Activated CD8-positive, alpha-beta T cell treated with anti-CD3 and anti-CD28 coated beads for 36 hours (primary cell): ENCODE data around the gene RPL13A. TPM values are rescaled to one million over a fixed set of nuclear protein-coding genes. Genes with fewer than 3 reads are reported as not detected.

Source experiments
- ATAC-seq: fragments of 200-7000 bp; cut with Tn5 transposase; one replicate; pipeline ENCODE4 v1.10.0; 2021; ENCODE audit warnings: mild to moderate bottlenecking, moderate library complexity
- CTCF ChIA-PET: fragments of 350-600 bp; sonication (Branson Sonifier 250); formaldehyde crosslinking; loops from one replicate; lab custom pipeline; 2021; ENCODE audit warnings: antibody characterized with exemption; lab: Charles Lee
- POLR2A ChIA-PET: fragments of 350-600 bp; sonication (Branson Sonifier 250); formaldehyde crosslinking; loops from one replicate; lab custom pipeline; 2021; ENCODE audit warnings: antibody characterized with exemption; lab: Charles Lee
- DNase-seq: peaks from one replicate; pipeline ENCODE4 v3.0.0-alpha.2; 2020
- H3K27ac Mint-ChIP-seq: one replicate; pipeline ENCODE4 v1.8.0; 2021; ENCODE audit warnings: mild to moderate bottlenecking, mixed read lengths
- H3K27me3 Mint-ChIP-seq: one replicate; pipeline ENCODE4 v1.8.0; 2021; ENCODE audit warnings: mixed read lengths
- H3K36me3 Mint-ChIP-seq: one replicate; pipeline ENCODE4 v1.8.0; 2021; ENCODE audit warnings: low read depth, mixed read lengths
- H3K4me1 Mint-ChIP-seq: one replicate; pipeline ENCODE4 v1.8.0; 2021; ENCODE audit warnings: low read depth, mixed read lengths
- H3K4me3 Mint-ChIP-seq: one replicate; pipeline ENCODE4 v1.8.0; 2021; ENCODE audit warnings: mild to moderate bottlenecking, moderate library complexity, mixed read lengths
- H3K9me3 Mint-ChIP-seq: one replicate; pipeline ENCODE4 v1.8.0; 2021; ENCODE audit warnings: mixed read lengths
- intact Hi-C: fragments of 100-400 bp; cut with micrococcal nuclease; formaldehyde crosslinking; loops from one replicate; pipeline ENCODE4 v1.10.0; 2022
- microRNA-seq: library from miRNA; unstranded; fragments of <30 nt; microRNA quantifications from one replicate; pipeline ENCODE4 v1.2.0, GENCODE V29; 2022; ENCODE audit warnings: borderline microRNAs expressed, borderline replicate concordance
- total RNA-seq, 2 experiments: library from RNA; stranded (reverse); gene quantifications; one replicate each; pipeline ENCODE4 v1.2.3, GENCODE V29; 2021
- TF ChIP-seq, protein P1 (sequence below): fragments of 200-600 bp; IDR thresholded peaks from one replicate; pipeline ENCODE4 v1.8.0; 2022; ENCODE audit warnings: antibody characterized with exemption, mild to moderate bottlenecking

RPL13A gene
- total RNA-seq, 2 experiments from 2014 or later, result 4,285 to 4,329 TPM

DNA sequence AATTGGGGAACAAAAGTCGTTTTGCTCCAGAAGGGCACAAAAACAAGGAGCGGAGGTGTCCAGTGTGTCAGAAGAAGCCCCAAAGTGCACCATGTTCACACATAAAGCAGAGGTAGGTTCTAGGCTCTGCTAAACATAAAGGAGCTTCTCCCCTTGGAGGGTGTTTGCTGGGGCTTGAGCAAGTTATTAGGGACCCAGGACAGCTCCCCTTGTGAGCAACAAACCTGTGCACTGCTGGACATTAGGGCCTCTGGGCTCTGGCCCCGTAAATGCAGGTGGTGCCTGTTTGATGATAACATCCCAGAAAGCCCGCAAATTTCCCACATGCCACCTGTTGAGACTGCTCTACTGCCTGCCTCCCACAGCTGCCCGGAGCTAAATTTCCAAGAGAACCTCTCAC lies 51.2 kb downstream of the RPL13A start:
- Mint-ChIP-seq H3K4me1 (peaks cover 11% of the 10 kb centered on the region), H3K27me3 (no peaks in the 10 kb centered on the region), H3K36me3 (no peaks in the 10 kb centered on the region), H3K4me3 (no peak overlapping the region), H3K27ac (no peak overlapping the region), H3K9me3 (no peaks in the 10 kb centered on the region)
- ATAC-seq, result no peak
- CTCF ChIA-PET, result interaction anchor here (1.3 kb wide), 1 partner anchor 8 kb away, joined by 8 read pairs; no protein-coding TSS in a partner anchor
- intact Hi-C loops, result no loop called here
- TF ChIP-seq, protein P1, sequence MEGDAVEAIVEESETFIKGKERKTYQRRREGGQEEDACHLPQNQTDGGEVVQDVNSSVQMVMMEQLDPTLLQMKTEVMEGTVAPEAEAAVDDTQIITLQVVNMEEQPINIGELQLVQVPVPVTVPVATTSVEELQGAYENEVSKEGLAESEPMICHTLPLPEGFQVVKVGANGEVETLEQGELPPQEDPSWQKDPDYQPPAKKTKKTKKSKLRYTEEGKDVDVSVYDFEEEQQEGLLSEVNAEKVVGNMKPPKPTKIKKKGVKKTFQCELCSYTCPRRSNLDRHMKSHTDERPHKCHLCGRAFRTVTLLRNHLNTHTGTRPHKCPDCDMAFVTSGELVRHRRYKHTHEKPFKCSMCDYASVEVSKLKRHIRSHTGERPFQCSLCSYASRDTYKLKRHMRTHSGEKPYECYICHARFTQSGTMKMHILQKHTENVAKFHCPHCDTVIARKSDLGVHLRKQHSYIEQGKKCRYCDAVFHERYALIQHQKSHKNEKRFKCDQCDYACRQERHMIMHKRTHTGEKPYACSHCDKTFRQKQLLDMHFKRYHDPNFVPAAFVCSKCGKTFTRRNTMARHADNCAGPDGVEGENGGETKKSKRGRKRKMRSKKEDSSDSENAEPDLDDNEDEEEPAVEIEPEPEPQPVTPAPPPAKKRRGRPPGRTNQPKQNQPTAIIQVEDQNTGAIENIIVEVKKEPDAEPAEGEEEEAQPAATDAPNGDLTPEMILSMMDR, result no peak
- no peak for DNase-seq
- POLR2A ChIA-PET, result no interaction called here

DNA sequence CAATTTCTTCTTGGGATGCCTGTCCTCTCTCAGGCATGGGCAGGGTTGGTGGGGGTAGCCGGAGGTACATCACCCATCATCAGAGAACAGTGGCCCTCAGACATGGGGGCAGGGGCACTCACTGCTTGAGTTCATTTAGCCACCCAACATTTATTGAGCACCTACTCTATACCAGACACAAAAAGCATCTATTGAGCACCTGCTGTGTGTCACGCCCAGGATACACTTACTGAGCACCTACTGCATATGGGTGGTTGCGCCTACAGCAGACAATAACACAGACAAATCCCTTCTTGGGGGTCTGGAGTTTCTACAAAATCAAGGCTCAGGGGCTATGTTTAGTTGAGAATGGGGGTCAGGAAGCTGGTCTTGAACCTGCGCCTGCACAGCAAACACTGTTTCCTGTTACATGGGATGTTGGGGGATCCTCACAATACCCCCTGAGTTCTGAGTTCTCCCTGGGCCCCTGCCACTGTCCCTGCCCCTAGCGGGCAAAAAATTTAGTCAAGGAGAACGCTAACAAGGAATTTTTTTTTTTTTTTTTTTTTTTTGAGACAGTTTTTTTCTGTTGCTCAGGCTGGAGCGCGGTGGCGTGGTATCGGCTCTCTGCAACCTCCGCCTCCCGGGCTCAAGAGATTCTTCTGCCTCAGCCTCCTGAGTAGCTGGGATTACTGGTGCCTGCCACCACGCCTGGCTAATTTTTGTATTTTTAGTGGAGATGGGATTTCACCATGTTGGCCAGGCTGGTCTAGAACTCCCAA lies 52.0 kb downstream of the RPL13A start:
- ChIA-PET POLR2A (interaction anchor here (0.5 kb wide), 1 partner anchor 10 kb away, joined by 3 read pairs; no protein-coding TSS in a partner anchor), CTCF (interaction anchor here (1.3 to 1.6 kb wide), 2 partner anchors 8 to 31 kb away, joined by 6 to 8 read pairs; no protein-coding TSS in a partner anchor)
- no peaks in the 10 kb centered on the region for H3K27me3 Mint-ChIP-seq
- no peaks in the 10 kb centered on the region for H3K36me3 Mint-ChIP-seq
- H3K4me1 Mint-ChIP-seq, result peaks cover 10% of the 10 kb centered on the region
- intact Hi-C loops, result no loop called here
- no peak overlapping the region for H3K27ac Mint-ChIP-seq
- DNase-seq, result no peak
- no peak overlapping the region for H3K4me3 Mint-ChIP-seq
- TF ChIP-seq, protein P1, result no peak
- no peak for ATAC-seq
- no peaks in the 10 kb centered on the region for H3K9me3 Mint-ChIP-seq

Small RNA genes within 50 kb of the gene (microRNA-seq; reads per million reads assigned to microRNA genes)
- gene MIR150, result 10,636 reads per million, percentile 98 among the genes with 10 or more reads in this experiment

Other genes starting within 250 kb of the RPL13A start
- gene SLC6A16, start 162.4 kb upstream of the RPL13A start, total RNA-seq, result 1 to 10 TPM in 1 of 2 experiments, under 1 TPM in 1; 0.61 to 1.1 TPM
- 100 to 1,000 TPM; 131 to 137 TPM for gene CD37, start 152.2 kb upstream of the RPL13A start, total RNA-seq
- gene TEAD2, start 125.2 kb upstream of the RPL13A start, total RNA-seq, result not detected
- not detected for gene DKKL1, start 123.7 kb upstream of the RPL13A start, total RNA-seq
- under 1 TPM in 1 of 2 experiments, not detected in 1; 0.95 TPM for gene KASH5, start 99.4 kb upstream of the RPL13A start, total RNA-seq
- gene PTH2, start 64.2 kb upstream of the RPL13A start, total RNA-seq, result not detected
- gene GFY, start 62.2 kb upstream of the RPL13A start, total RNA-seq, result not detected
- gene SLC17A7, start 46.1 kb upstream of the RPL13A start, total RNA-seq, result under 1 TPM in 1 of 2 experiments, not detected in 1; 0.23 TPM
- 100 to 1,000 TPM; 124 to 126 TPM for gene PIH1D1, start 35.8 kb upstream of the RPL13A start, total RNA-seq
- 10 to 100 TPM; 24.6 to 24.8 TPM for gene ALDH16A1, start 34.4 kb upstream of the RPL13A start, total RNA-seq
- 10 to 100 TPM; 57.7 to 61.2 TPM for gene FLT3LG, start 13.4 kb upstream of the RPL13A start, total RNA-seq
- 1,000 to 10,000 TPM; 3,251 to 3,427 TPM for gene RPS11, start 8.8 kb downstream of the RPL13A start, total RNA-seq
- gene FCGRT, start 25.1 kb downstream of the RPL13A start, total RNA-seq, result 10 to 100 TPM; 13.1 to 13.6 TPM
- gene RCN3, start 40.4 kb downstream of the RPL13A start, total RNA-seq, result 1 to 10 TPM; 4.2 to 5.9 TPM
- 10 to 100 TPM; 75.6 to 79.4 TPM for gene NOSIP, start 92.9 kb downstream of the RPL13A start, total RNA-seq
- 1 to 10 TPM; 1.5 TPM for gene PRRG2, start 93.7 kb downstream of the RPL13A start, total RNA-seq
- 10 to 100 TPM; 16.0 to 17.8 TPM for gene PRR12, start 103.6 kb downstream of the RPL13A start, total RNA-seq
- gene RRAS, start 152.5 kb downstream of the RPL13A start, total RNA-seq, result 1 to 10 TPM; 6.3 to 7.1 TPM
- gene SCAF1, start 154.6 kb downstream of the RPL13A start, total RNA-seq, result 10 to 100 TPM; 54.5 to 57.2 TPM
- gene IRF3, start 178.2 kb downstream of the RPL13A start, total RNA-seq, result 100 to 1,000 TPM in 1 of 2 experiments, 10 to 100 TPM in 1; 90.8 to 108 TPM
- 10 to 100 TPM; 63.4 to 64.6 TPM for gene BCL2L12, start 178.3 kb downstream of the RPL13A start, total RNA-seq
- 100 to 1,000 TPM; 419 to 437 TPM for gene PRMT1, start 189.7 kb downstream of the RPL13A start, total RNA-seq
- gene ADM5, start 202.0 kb downstream of the RPL13A start, total RNA-seq, result 1 to 10 TPM; 5.2 to 6.2 TPM
- gene CPT1C, start 203.5 kb downstream of the RPL13A start, total RNA-seq, result 1 to 10 TPM in 1 of 2 experiments, under 1 TPM in 1; 0.69 to 1.0 TPM